Kidney tubule cell (primary cell): Measurements from ENCODE around the gene NOVA2.

ENCODE experiments used
- DNase-seq: peaks from one replicate; pipeline ENCODE4 v3.0.0-alpha.2; 2018; ENCODE audit warnings: low spot score

NOVA2 gene

GRCh38 chr19:45895519-45895972 lies 78.1 kb downstream of the NOVA2 start:
- no peak for DNase-seq

DNA sequence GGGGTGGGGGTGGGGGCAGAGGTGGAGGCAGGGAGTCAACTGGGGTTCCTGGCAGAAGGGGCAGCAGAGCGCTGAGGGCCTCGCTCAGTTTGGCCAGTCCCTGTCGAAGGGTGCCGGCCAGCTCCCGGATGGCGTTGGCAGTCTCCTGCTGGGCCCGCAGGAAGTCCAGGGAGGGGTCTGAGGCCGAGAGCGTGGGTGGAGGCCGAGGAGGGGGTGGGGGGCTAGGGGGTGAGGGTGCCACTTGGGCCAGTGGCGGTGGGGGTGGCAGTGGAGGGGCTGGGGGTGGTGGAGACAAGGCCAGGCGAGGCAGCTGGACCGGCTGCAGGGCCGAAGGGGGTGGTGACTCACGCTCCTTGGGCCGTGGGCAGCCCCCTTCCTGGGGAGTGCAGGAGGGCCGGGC lies 82.8 kb downstream of the NOVA2 start:
- DNase-seq: no peak

- no peak for DNase-seq
Observed at GRCh38 chr19:45889210-45889885, 84.3 kb downstream of the NOVA2 start.

- DNase-seq: no peak
Observed at GRCh38 chr19:45887200-45887710, 86.4 kb downstream of the NOVA2 start.

- peak; percentile 91 for DNase-seq
Observed at GRCh38 chr19:45886427-45887199, 87.1 kb downstream of the NOVA2 start.

GRCh38 chr19:45885556-45886426 lies 87.9 kb downstream of the NOVA2 start, which contains the start of gene IRF2BP1:
Gene IRF2BP1 (minus strand): TSS chr19:45886141. CDS start chr19:45885774, 367 bp downstream.
- peak; percentile 92 for DNase-seq

DNA sequence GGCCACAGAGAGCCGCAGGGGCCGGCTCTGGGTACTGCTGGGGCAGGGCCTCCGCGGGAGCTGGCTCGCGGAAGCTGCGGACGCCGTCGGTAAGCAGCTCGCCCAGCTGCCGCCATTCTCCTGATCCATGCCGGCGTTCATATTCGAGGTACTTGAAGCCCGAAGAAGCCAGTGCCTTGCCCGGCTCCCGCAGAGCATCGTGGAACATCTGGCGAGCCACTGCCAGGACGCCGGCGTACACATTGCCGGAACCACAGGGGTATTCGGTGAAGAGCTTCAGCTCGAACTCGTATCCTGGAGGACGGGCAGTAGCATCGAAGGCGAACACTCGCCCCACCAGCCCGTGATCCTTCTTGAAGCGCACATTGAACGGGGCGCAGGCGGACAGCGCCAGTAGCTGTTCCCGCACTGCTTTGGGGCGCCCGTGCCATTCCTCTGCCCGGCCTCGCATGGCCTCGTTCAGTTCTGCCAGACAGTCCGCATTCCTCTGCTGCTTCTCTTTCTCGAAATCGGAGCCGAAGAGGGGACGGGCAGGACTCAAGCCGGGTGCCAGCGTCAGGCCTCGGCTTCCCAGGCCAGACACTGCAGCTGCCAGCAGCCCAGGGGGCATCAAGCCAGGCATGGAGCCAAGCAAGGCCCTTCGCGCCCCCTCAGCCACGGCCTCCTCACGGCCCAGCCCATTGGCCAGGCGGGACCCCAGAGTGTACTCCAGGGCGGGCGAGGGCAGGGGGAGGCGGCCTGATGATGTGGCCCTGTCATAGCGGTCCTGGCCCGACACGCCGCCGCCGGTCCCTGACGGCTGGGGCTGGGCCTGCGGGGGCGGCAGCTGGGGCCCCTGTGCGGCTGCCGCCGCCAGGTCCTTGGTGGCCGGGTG lies 88.7 kb downstream of the NOVA2 start:
- no peak for DNase-seq

DNA sequence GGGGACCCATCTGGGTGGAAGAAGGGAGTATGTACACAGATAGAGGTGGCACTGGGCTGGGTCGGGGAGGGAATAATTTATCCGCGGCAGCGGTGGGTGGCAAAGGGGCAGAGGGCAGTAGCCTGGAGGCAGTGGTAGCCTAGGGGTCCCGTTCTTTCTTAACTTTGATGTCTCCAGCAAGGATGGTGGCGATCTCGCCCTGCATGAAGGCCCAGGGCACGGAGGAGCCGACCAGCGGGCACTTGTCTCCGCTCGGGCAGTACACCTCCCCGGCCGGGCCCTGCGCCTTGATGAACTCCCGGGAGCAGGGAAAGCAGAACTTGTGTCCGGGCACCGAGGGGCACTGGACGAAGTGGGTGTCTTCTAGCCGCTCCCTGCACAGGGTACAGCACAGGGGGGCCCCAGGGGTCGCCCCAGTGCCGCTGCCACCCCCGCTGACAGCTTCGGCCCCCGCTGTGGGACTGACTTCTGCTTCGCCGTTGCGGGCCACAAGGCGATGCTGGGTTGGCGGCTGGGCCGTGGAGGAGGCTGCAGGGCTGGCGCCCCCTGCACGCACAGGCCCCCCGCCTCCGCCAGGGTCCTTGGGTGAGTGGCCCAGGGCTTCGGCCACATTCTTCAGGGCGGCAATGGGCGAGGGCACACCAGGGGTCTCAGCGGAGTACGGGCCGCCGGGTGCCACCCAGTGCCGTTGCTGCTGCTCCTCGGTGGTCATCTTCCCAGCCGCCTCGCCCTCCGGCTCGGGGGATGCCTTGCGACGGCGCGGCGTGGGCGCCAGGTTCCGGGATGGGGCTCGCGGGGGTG lies 89.6 kb downstream of the NOVA2 start:
- no peak for DNase-seq
